PC-9 (cell line): Measurements from ENCODE around the gene CTBP2. TPM values are rescaled to one million over a fixed set of nuclear protein-coding genes. Genes with fewer than 3 reads are reported as not detected.
"Not testable (repeated sequence)": the region's sequence is repeated elsewhere in the genome, so short reads cannot be mapped to it uniquely, and the experiment has no call there.

Experiments
- BruUV-seq: library from RNA; stranded (reverse); fragments of 400-500 nt; replicated peaks from 2 replicates; lab custom pipeline; 2021; lab: Mats Ljungman, UMichigan
- CTCF ChIA-PET: fragments of 300-600 bp; sonication (Branson Sonifier 250); formaldehyde crosslinking; loops from one replicate; lab custom pipeline; 2022; ENCODE audit warnings: antibody characterized with exemption; lab: Charles Lee
- POLR2A ChIA-PET: fragments of 300-600 bp; sonication (Branson Sonifier 250); formaldehyde crosslinking; loops from one replicate; lab custom pipeline; 2022; ENCODE audit warnings: antibody characterized with exemption; ENCODE audit not compliant: unreplicated experiment; lab: Charles Lee
- DNase-seq, 2 experiments: peaks; one replicate each; pipeline versions ENCODE4 v3.0.0 to v3.0.0-alpha.2; 2015 to 2022; ENCODE audit warnings: mixed read lengths in 1 of 2
- H2AFZ ChIP-seq: fragments of 200-600 bp; sonication (generic); 2 replicates; pipeline ENCODE4 v1.8.1; 2017; ENCODE audit warnings: antibody characterized with exemption
- H3F3A ChIP-seq: fragments of 200-600 bp; sonication (generic); 2 replicates; pipeline ENCODE4 v1.8.1; 2017; ENCODE audit warnings: antibody characterized with exemption, mild to moderate bottlenecking, low read depth; ENCODE audit not compliant: insufficient read depth
- H3K27ac ChIP-seq: fragments of 200-600 bp; sonication (generic); 2 replicates; pipeline ENCODE4 v1.6.1; 2016; ENCODE audit warnings: mixed run types
- H3K27me3 ChIP-seq: fragments of 200-600 bp; sonication (generic); 2 replicates; pipeline ENCODE4 v1.6.1; 2016; ENCODE audit warnings: low read depth, mixed run types; ENCODE audit not compliant: insufficient read depth
- H3K36me3 ChIP-seq: fragments of 200-600 bp; sonication (generic); 2 replicates; pipeline ENCODE4 v1.6.1; 2016; ENCODE audit warnings: low read depth, mixed run types
- H3K4me1 ChIP-seq: fragments of 200-600 bp; sonication (generic); replicated peaks from 2 replicates; pipeline ENCODE4 v1.6.1; 2016; ENCODE audit warnings: mixed run types; ENCODE audit not compliant: insufficient read depth
- H3K4me2 ChIP-seq: fragments of 200-600 bp; sonication (generic); 2 replicates; pipeline ENCODE4 v1.6.1; 2017; ENCODE audit warnings: mixed run types
- H3K4me3 ChIP-seq: fragments of 200-600 bp; sonication (generic); 2 replicates; pipeline ENCODE4 v1.6.1; 2016; ENCODE audit warnings: mixed run types
- H3K79me2 ChIP-seq: fragments of 200-600 bp; sonication (generic); 2 replicates; pipeline ENCODE4 v1.6.1; 2017; ENCODE audit warnings: low read depth, mixed run types
- H3K9me2 ChIP-seq: fragments of 200-600 bp; sonication (generic); 2 replicates; pipeline ENCODE4 v1.8.1; 2017; ENCODE audit warnings: mild to moderate bottlenecking; ENCODE audit not compliant: insufficient read depth
- H3K9me3 ChIP-seq: fragments of 200-600 bp; sonication (generic); 2 replicates; pipeline ENCODE4 v1.8.1; 2016; ENCODE audit warnings: low read depth; ENCODE audit not compliant: insufficient read depth
- H4K20me1 ChIP-seq: fragments of 200-600 bp; sonication (generic); 2 replicates; pipeline ENCODE4 v1.8.1; 2017; ENCODE audit not compliant: insufficient read depth
- EZH2 ChIP-seq: fragments of 200-600 bp; sonication (generic); IDR thresholded peaks from 2 replicates; pipeline ENCODE4 v1.8.0; 2017; ENCODE audit warnings: antibody characterized with exemption, low read depth
- intact Hi-C: fragments of 100-400 bp; cut with micrococcal nuclease; formaldehyde crosslinking; loops from one replicate; pipeline ENCODE4 v1.10.0; 2022; ENCODE audit not compliant: unreplicated experiment
- total RNA-seq: library from RNA; stranded (reverse); gene quantifications from 2 replicates; pipeline ENCODE4 v1.2.3, GENCODE V29; 2021
- TF ChIP-seq, protein P1 (sequence below): fragments of 200-600 bp; sonication (generic); conservative IDR thresholded peaks from 2 replicates; pipeline ENCODE4 v1.6.1; 2017; ENCODE audit warnings: mixed run types, antibody characterized with exemption, mild to moderate bottlenecking, moderate library complexity

CTBP2 gene
- total RNA-seq, 1 experiment from 2014 or later = 60.5 TPM

DNA sequence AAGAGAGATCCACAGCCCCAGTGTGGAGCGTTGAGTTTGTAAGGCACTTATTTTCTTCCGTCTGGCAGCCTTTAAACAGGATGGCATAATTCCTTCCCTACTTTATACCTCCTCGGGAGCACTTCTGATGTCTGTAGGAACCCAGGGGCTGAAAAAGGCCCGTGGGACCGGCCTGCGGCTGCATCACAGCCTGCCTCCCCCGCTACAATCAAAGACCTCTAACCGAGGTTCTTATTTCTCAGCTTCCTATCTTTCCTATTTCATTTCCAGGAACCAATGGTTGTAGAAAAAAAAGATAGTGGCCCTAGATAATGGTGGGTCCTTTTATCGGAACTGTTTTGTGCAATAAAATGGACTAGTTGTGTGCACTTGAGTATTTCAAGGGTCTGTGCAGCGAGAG, 4.1 kb upstream of the CTBP2 start:
- no peaks in the 10 kb centered on the region for H3K9me3 ChIP-seq
- no peak overlapping the region for H3K27ac ChIP-seq
- BruUV-seq = no TSS peak
- H3K79me2 ChIP-seq = no peaks in the 10 kb centered on the region
- 0 out of 2 replicates have a peak, but pooled peaks cover 5% of the 10 kb centered on the region for H3K4me1 ChIP-seq
- no peak overlapping the region for H3K4me2 ChIP-seq
- H3K36me3 ChIP-seq = no peaks in the 10 kb centered on the region
- POLR2A ChIA-PET = no interaction called here
- H4K20me1 ChIP-seq = no peaks in the 10 kb centered on the region
- no peak overlapping the region for H2AFZ ChIP-seq
- H3F3A ChIP-seq = peaks cover 18% of the 10 kb centered on the region
- DNase-seq = no peak
- no peaks in the 10 kb centered on the region for H3K9me2 ChIP-seq
- no peak for TF ChIP-seq EZH2
- TF ChIP-seq, protein P1, sequence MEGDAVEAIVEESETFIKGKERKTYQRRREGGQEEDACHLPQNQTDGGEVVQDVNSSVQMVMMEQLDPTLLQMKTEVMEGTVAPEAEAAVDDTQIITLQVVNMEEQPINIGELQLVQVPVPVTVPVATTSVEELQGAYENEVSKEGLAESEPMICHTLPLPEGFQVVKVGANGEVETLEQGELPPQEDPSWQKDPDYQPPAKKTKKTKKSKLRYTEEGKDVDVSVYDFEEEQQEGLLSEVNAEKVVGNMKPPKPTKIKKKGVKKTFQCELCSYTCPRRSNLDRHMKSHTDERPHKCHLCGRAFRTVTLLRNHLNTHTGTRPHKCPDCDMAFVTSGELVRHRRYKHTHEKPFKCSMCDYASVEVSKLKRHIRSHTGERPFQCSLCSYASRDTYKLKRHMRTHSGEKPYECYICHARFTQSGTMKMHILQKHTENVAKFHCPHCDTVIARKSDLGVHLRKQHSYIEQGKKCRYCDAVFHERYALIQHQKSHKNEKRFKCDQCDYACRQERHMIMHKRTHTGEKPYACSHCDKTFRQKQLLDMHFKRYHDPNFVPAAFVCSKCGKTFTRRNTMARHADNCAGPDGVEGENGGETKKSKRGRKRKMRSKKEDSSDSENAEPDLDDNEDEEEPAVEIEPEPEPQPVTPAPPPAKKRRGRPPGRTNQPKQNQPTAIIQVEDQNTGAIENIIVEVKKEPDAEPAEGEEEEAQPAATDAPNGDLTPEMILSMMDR = no peak
- H3K4me3 ChIP-seq = no peak overlapping the region
- CTCF ChIA-PET = no interaction called here
- intact Hi-C loops = loop anchor here (5.0 to 10.0 kb wide), 3 partner anchors 38 to 350 kb away; no protein-coding TSS in a partner anchor
- no peaks in the 10 kb centered on the region for H3K27me3 ChIP-seq

DNA sequence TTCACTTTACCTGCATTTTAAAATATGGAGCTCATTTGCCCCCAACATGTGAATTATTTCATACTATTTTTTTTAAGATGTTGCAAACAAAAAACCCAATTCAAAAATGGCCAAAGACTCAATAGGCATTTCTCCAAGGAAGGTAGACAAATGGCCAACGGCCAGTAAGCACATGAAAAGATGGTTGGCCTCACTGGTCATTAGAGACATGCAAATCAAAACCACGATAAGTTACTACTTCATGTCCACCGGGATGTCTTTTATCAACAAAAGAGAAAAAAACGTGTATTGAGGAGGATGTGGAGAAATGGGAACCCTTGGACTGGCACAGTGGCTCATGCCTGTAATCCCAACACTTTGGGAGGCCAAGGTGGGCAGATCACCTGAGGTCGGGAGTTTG, 3.4 kb upstream of the CTBP2 start:
- H3K9me3 ChIP-seq = no peaks in the 10 kb centered on the region
- no peak overlapping the region for H2AFZ ChIP-seq
- no peaks in the 10 kb centered on the region for H3K9me2 ChIP-seq
- no peaks in the 10 kb centered on the region for H3K36me3 ChIP-seq
- no peak overlapping the region for H3K4me2 ChIP-seq
- H3K27me3 ChIP-seq = no peaks in the 10 kb centered on the region
- peaks cover 18% of the 10 kb centered on the region for H3F3A ChIP-seq
- no peak for TF ChIP-seq EZH2
- TF ChIP-seq, protein P1 = no peak
- CTCF ChIA-PET = no interaction called here
- BruUV-seq = no TSS peak
- POLR2A ChIA-PET = no interaction called here
- DNase-seq = no peak
- H3K4me3 ChIP-seq = no peak overlapping the region
- no peaks in the 10 kb centered on the region for H4K20me1 ChIP-seq
- 0 out of 2 replicates have a peak, but pooled peaks cover 5% of the 10 kb centered on the region for H3K4me1 ChIP-seq
- peaks cover 1% of the 10 kb centered on the region; the same call in 1 of the 2 replicates for H3K79me2 ChIP-seq
- intact Hi-C loops = loop anchor here (2.0 to 10.0 kb wide), 4 partner anchors 38 to 465 kb away; no protein-coding TSS in a partner anchor
- H3K27ac ChIP-seq = no peak overlapping the region

DNA sequence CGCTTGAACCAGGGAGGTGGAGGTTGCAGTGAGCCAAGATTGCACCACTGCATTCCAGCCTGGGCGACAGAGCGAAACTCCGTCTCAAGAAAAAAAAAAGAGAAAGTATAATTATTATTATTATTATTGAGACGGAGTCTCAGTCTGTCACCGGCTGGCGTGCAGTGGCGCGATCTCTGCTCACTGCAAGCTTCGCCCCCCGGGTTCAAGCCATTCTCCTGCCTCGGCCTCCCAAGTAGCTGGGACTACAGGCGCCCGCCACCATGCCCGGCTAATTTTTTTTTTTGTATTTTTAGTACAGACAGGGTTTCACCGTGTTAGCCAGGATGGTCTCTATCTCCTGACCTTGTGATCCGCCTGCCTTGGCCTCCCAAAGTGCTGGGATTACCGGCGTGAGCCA, 2.9 kb upstream of the CTBP2 start:
- H4K20me1 ChIP-seq, H3K27me3 ChIP-seq, CTCF ChIA-PET, H3K9me2 ChIP-seq, H3K4me1 ChIP-seq, DNase-seq, H3K36me3 ChIP-seq, H3K79me2 ChIP-seq, BruUV-seq, H2AFZ ChIP-seq, H3K9me3 ChIP-seq, H3K4me3 ChIP-seq, POLR2A ChIA-PET: not testable (repeated sequence)
- H3F3A ChIP-seq = peaks cover 18% of the 10 kb centered on the region
- intact Hi-C loops = loop anchor here (2.0 to 10.0 kb wide), 4 partner anchors 39 to 465 kb away; no protein-coding TSS in a partner anchor
- H3K4me2 ChIP-seq = peak overlapping the region; percentile 90
- H3K27ac ChIP-seq = peak overlapping the region; percentile 95
